Middle frontal gyrus (tissue), 1 donor: ENCODE measurements around the gene TMEM134.

Experiments
- DNase-seq: peaks from one replicate; pipeline ENCODE4 v3.0.0-alpha.2; 2015; ENCODE audit warnings: low spot score; ENCODE audit errors: extremely low spot score

TMEM134 gene

DNA sequence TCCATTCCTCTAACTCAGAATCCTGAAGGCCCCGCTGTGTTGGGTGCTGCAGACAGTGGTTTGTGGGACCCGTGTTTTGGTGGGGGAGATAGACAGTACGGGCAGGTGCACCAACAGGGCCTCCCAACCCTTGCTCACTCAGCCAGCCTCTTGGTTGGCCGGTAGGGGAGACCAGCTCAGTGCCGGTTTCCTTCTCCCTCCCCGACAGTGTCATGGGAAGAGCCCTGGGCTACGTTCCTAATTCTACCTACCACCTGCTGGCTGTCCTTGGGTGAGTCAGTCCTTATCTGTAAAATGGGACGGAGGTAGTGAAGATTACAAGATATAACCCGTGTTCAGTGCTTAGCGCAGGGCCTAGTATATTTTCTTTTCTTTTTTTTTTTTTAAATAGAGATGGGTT lies 5.9 kb downstream of the TMEM134 start:
- DNase-seq: no peak

GRCh38 chr11:67458266-67458665 lies 10.8 kb downstream of the TMEM134 start:
- DNase-seq: no peak

DNA sequence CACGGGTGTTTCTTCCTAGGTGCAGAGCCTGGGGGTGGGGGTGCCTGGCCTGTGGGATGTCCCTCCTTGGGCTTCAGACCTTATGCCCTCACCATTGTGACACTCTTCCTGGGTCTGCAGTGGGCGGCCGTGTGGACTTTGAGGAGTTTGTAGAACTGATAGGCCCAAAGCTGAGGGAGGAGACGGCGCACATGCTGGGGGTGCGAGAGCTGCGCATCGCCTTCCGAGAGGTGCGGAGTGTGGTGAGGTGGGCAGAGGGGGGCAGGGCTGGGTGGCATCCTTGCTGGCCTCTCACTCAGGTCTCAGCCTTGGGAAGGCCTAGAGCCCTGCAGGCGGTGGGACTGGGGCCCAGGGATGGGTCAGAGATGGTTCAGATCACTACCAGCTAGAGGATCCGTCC lies 11.6 kb downstream of the TMEM134 start:
- DNase-seq: no peak

GRCh38 chr11:67456068-67456705 lies 12.9 kb downstream of the TMEM134 start:
- no peak for DNase-seq

GRCh38 chr11:67455054-67455453 lies 14.0 kb downstream of the TMEM134 start, which contains the start of gene CABP4:
Gene CABP4 (plus strand): TSS chr11:67455354. CDS start chr11:67455424, 70 bp downstream.
- no peak for DNase-seq

- no peak for DNase-seq
These were observed 15.0 kb downstream of the TMEM134 start for GRCh38 chr11:67453816-67454732.

GRCh38 chr11:67452141-67452952 lies 16.7 kb downstream of the TMEM134 start, which contains the start of gene GPR152:
Gene GPR152 (minus strand): TSS chr11:67452729. CDS start chr11:67452724, 5 bp downstream.
- no peak for DNase-seq

DNA sequence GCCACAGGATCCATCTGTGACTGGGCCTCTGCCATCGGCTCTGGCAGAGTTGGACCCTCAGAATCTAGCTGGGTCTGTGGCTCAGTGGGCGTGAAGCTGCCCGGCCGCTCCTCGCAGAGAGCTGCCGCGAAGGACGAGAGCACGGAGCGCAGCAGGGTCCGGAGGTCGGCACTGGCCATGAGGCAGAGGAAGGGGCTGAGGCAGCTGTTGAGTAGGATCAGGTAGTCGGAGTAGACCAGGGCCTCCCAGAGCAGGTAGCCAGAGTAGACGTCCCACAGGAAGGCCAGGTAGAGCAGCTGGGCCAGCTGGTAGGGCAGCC lies 17.4 kb downstream of the TMEM134 start:
- no peak for DNase-seq

DNA sequence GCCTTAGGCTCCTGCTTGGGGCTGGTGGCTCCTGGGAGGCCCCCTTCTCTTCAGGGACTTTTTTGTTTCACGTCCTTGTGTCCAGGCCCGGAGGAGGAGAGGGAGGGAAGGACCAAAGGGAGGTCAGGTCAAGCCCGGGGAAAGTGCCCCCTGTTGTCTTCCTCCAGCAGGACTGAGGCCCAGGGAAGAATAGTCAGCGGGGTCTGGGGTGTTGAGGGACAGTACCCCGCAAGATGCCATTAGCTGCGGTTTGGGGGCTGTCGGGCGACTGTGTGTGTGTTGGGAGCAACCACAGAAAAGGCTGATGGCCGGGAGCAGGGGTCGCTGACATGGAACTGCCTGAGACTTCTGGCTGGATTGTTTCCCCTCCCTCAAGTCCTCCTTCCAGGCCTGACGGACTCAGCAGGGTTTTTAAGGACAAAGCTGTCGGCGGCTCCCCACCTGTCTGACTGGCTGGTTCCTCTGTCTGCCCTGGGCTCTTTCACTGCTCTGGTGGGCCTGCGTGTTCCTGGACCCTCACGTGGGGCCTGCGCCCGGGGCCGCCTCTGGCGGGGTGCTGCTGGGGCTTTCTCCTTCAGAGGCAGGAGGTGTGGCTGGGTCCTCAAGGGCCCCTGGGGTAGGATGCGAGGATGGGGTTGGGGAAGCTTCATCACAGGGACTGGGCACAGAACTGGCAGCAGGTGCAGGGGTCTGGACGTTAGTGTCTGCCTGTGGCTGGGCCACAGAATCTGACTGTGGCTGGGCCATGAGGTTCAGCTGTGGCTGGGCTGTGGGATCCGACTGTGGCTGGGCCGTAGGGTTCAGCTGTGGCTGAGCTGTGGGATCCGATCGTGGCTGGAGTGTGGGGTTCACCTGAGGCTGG lies 18.0 kb downstream of the TMEM134 start:
- DNase-seq: no peak

DNA sequence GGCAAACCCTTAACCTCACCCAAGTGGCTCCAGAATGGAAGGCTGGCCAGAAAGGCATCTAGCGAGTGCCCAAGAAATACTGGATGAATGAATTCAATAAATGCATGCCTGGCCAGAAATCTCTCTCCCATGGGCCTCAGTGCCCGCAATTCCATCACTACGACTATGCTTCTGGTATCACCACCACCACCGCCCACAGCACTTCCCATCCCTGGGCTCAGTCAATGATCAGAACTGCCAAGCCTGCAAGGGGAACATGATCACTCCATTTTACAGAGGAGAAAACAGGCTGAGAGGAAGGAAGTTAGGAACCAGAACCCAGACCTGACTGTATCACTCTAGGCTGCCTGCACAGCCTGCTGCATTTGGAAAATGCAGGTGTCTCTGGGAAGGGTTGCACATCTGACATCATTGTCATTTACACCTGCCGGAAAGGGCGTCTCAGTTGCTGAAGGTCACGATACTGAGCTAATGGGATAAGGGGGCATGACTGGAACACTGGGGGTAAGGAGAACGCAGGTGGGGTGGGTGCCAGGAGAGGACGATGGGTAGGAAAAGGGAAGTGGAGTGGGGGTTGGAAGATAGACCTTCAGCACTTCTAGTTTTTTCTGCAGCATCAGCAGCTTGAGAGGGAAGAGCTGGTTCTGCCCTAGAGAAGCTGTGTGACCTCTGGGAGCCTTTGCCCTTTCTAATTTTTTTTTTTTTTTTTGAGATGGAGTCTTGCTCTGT lies 19.8 kb downstream of the TMEM134 start:
- DNase-seq: no peak

DNA sequence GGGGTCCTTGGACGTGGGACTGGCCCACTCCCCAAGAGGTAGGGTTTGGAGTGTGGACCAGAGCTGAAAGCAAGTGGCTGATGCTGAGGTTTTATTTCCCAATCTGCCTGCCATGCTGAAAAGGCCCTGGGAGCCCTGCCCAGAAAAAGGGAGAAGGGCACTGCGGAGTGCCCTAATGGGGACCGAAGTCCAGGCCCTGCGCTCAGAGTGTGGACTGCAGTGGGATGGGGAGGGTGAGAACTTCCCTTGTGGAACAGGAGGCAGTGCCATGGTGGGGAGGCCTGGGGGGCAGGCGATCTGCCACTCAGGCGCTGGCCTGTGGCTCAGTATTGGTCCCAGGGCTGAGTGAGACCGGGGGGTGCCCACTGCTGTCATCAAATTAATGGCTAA lies 20.8 kb downstream of the TMEM134 start:
- DNase-seq: no peak

DNA sequence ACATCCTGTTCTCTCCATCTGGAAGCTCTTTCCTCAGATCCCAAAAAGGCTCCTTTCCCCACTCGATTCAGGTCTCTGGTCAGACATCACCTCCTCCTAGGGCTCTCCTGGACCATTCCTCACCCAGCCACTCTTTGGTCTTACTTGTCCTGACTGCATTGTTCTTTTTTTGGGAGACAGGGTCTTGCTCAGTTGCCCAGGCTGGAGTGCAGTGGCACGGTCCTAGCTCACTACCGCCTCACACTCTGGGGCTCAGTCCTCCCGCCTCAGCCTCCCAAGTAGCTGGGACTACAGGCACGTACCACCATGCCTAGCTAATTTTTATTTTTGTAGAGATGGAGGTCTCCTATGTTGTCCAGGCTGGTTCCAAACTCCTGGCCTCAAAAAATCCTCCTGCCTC lies 23.5 kb downstream of the TMEM134 start:
- no peak for DNase-seq

- no peak for DNase-seq
These were observed 26.3 kb downstream of the TMEM134 start for GRCh38 chr11:67442504-67443404.

DNA sequence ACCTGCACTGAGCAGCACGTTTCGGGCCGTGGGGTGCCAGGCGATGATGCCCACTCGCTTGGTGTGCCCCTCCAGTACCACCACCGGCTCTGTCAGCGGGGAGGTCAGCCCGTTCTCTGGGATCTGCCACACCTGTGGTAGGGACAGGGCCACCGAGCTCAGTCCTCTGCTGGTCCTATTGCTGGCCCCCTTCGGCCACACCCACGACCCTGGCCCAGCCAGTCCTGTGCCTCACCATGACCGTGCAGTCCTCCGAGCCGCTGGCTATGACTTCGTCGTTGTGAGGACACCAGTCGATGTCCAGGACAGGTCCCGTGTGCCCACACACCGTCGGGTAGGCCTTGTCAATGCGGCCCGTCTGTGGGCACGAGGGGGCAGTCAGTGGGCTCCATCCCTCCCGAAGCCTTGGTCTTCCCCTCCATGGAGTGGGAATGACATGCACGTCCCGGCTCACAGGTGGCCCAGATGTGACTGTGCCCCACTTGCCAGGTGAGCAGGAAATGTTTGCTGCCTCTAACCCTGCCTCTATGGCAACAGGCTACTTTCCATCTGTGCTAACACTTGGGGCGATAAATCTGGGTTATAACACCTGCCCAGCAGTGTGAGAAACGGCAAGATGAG lies 27.2 kb downstream of the TMEM134 start:
- DNase-seq: no peak

DNA sequence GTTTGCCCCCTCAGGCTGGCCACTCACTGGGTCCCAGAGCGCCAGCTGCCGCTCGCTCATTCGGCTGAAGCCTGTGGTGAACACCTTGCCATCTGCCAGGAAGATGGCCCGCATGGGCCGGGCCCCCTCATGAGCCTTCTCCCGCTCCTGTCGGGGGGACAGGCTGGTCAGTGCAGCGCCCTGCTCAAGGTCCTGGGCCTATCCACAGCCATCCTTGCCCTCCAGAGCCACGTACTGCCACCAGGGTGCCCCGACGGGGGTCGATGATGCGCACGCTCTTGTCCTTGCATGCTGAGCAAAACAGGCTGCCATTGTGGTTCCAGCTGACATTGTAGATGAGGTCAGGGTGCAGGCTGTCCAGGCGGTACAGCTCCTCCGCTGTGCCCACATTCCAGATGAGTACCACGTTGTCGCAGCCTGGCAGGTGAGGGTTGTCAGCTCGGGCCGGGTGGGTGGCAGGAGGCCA lies 27.9 kb downstream of the TMEM134 start:
- DNase-seq: no peak

DNA sequence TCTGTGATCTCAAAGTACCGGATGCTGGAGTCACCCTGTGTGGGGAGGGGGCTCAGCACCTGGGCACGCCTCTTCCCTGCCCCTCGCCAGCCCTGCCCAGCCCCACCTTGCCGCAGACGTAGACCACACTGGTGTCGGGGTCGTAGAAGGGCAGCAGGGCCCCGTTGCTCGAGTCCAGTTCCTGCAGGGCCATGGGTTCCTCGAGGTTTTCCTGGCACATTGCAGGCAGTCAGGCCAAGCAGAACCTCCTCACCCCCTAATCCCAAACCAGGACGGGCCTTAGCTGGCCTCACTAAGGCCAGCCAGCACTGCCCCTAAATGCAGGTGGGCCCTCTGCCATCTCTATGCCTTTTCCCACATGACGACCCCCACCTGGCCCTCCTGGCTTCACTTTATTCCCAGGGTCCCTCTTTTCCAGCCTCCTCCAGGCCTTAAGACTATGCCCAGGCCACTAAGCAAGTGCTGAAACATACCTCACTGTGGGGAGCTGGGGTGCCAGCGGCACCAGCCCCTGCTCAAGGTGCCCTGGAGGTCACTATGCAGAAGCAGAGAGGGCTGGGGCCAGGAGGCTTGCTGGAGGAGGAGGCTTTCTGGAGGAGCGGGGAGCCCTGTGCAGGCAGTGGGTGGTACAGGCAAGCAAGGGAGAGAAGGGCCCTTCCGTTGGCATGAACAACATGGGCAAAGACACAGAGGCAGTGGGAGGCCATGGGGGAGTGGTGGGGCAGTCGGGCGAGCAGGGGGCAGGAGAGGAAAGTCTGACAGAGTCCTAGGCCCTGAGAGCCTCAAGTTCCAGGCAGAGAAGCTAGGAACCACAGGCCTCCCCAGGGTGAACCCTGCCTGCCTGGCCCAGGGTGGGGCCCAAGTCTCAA lies 28.6 kb downstream of the TMEM134 start:
- DNase-seq: no peak

- no peak for DNase-seq
These were observed 29.5 kb downstream of the TMEM134 start for GRCh38 chr11:67439321-67440228.
